PC-9 (cell line): ENCODE measurements around the gene SPESP1.

Experiments used
- EZH2 ChIP-seq: fragments of 200-600 bp; sonication (generic); IDR thresholded peaks from 2 replicates; pipeline ENCODE4 v1.8.0; 2017; ENCODE audit warnings: antibody characterized with exemption, low read depth
- TF ChIP-seq, protein P1 (sequence below): fragments of 200-600 bp; sonication (generic); conservative IDR thresholded peaks from 2 replicates; pipeline ENCODE4 v1.6.1; 2017; ENCODE audit warnings: mixed run types, antibody characterized with exemption, mild to moderate bottlenecking, moderate library complexity

DNA sequence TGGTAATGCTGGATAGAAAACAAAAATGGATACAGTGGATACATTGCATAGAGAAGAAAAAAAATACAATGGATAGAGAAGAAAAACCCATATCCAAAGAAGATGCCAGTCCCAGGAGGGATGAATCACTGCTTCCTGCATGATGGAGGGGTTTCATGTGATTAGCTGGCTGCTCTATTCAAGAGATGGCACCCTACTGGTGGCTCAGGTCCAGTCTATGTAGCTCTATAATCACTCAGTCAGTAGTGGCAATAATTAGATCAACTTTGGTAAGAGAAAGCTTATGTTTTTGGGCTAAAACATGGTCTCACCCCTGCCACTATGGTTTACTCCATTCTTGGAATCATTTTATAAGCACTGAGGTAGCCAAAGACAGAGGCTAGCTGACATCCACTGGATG lies 50.5 kb downstream of the SPESP1 start:
- TF ChIP-seq, protein P1, sequence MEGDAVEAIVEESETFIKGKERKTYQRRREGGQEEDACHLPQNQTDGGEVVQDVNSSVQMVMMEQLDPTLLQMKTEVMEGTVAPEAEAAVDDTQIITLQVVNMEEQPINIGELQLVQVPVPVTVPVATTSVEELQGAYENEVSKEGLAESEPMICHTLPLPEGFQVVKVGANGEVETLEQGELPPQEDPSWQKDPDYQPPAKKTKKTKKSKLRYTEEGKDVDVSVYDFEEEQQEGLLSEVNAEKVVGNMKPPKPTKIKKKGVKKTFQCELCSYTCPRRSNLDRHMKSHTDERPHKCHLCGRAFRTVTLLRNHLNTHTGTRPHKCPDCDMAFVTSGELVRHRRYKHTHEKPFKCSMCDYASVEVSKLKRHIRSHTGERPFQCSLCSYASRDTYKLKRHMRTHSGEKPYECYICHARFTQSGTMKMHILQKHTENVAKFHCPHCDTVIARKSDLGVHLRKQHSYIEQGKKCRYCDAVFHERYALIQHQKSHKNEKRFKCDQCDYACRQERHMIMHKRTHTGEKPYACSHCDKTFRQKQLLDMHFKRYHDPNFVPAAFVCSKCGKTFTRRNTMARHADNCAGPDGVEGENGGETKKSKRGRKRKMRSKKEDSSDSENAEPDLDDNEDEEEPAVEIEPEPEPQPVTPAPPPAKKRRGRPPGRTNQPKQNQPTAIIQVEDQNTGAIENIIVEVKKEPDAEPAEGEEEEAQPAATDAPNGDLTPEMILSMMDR = no peak
- TF ChIP-seq EZH2 = no peak
